Epithelial cell of umbilical artery (primary cell): ENCODE data around the gene TRNAU1AP. TPM values are rescaled to one million over a fixed set of nuclear protein-coding genes. Genes with fewer than 3 reads are reported as not detected.

Experiments
- total RNA-seq: library from RNA; depleted of rRNA; stranded (reverse); fragments of >200 nt; gene quantifications from 2 replicates; pipeline ENCODE4 v1.2.3, GENCODE V29; 2014

Gene TRNAU1AP
- 27.2 and 31.2 TPM in 2 replicates for total RNA-seq

DNA sequence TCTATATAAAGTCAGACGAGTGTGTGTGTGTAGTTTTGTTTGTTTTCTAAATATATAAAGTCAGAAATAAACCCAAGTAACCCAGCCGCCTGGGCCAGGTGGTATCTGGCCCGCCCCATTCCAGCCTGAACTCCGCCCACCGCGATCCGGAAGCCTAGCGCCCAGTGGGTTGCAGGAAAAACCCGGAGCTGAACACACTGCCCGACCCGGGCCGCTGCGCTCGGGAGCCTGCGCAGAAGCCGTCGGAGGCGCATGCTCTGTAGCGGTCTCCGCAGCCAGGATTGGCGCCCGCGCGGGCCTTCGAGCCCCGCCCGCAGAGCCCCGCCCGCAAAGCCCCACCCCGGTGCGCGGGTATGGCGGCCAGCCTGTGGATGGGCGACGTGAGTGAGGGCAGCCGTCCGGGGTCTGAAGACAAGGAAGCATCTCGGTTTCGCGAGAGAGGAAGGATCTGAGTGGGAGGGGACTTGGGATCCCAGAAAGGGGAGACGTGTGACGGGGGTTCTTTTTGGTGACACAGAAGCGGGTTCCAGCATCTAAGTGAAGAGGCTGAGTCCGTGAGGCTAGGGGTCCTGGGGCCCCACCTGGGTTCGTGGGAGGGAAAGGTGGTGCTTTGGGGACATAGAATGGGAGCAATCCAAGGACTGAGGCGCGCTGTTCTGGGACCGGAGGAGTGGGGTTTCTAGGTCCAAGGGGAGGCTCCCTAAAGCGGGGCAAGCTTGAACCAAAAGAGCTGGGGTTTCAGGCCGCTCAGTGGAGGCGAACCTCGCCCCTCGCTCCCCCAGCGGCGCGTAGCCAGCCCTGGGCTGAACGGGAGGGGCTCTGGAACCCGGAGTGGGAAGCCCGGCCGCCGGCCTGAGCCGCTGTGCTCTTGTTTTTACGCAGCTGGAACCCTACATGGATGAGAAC lies at the start of gene TRNAU1AP:
Gene TRNAU1AP (plus strand): TSS at position 328 of the 906 bp plus-strand sequence. CDS start 26 bp downstream, at position 354.

DNA sequence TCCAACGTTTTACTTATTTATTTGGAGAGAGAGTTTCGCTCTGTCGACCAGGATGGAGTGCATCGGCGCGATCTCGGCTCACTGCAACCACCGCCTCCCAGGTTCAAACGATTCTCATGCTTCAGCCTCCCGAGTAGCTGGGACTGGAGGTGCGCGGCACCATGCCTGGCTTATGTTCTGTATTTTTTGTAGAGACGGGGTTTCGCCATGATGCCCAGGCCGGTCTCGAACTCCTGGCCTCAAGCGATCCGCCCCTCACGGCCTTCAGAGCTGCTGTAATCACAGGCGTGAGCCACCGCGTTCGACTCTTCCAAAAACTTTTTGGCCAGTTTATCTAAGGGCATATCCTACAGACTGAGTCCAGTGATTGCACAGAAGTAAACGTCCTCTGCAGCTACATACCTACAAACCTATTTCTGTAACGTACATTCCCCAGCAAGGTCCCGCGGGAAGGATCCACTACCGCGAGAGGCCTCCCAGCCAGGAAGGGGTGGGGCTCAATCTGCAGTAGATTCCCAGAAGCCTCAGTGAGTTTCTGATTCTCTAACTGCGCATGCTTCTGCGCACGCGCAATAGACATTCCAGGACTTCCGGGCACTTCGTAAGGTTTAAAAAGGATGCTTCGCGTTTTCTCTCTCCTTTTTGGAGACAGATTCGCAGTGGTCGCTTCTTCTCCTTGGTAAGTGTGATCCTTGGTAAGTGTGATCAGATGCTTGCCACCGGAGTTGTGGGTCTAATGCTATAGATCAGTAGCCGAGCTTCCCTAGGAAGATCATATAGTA lies 47.3 kb upstream of the TRNAU1AP start, which contains the start of gene RCC1:
Gene RCC1 (plus strand): TSS at position 638 of the 782 bp plus-strand sequence. CDS start 23,824 bp downstream, outside the sequence.

DNA sequence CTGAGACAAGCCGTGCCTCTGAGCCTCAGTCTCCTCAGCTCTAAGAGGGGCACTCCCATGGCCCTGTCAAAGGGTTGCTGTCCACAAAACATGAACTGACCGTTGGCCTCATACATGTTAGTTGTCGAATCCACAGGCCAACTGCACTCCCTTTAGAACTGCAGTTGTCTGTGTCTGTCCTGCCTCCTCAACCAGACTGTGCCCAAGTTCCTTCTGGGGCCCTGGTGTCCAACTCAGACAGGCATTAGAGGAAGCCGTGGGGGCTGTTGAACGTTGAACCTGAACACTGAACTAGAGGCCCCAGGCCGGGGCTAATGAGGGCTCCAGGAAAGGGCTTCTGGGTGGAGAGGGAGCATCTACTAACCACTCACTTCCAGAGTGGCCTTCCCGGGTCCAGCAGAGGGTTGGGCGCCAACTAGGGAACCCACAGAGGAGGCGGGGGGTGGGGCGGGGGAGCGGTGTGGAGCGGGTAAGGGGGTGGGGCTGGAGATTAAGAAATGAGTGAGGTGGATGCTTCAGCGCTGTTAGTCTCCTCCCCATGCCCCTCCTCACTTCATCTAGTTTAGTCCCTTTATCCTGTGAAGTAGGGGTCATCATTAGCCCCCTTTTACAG lies 38.9 kb downstream of the TRNAU1AP start, which contains the start of gene RAB42:
Gene RAB42 (plus strand): TSS at position 558 of the 613 bp plus-strand sequence. CDS start 247 bp downstream, outside the sequence.

Other genes with a start within 250 kb of the TRNAU1AP start
- gene MED18, start 224.0 kb upstream of the TRNAU1AP start, total RNA-seq = 25.2 and 27.6 TPM in 2 replicates
- gene PHACTR4, start 183.3 kb upstream of the TRNAU1AP start, total RNA-seq = 10.9 and 11.7 TPM in 2 replicates
- gene RCC1, start 47.0 kb upstream of the TRNAU1AP start, total RNA-seq = 77.3 and 79.0 TPM in 2 replicates
- 0.97 TPM in 1 of 2 replicates, not detected in the other for gene RAB42, start 39.2 kb downstream of the TRNAU1AP start, total RNA-seq
- 24.4 and 39.8 TPM in 2 replicates for gene TAF12, start 90.0 kb downstream of the TRNAU1AP start, total RNA-seq
- gene RNU11, start 95.5 kb downstream of the TRNAU1AP start, total RNA-seq = not detected in 2 replicates
- 7.5 and 11.1 TPM in 2 replicates for gene GMEB1, start 115.7 kb downstream of the TRNAU1AP start, total RNA-seq
- gene YTHDF2, start 183.9 kb downstream of the TRNAU1AP start, total RNA-seq = 81.5 and 89.5 TPM in 2 replicates